Measurements from ENCODE around the gene CYP19A1. TPM values are rescaled to one million over a fixed set of nuclear protein-coding genes. Genes with fewer than 3 reads are reported as not detected.

The CYP19A1 gene
- total and polyA plus RNA-seq, 9 of the 15 experiments (the other 6 are each of a cell fraction or from before 2014, with no cell fraction given), result 0.16 to 0.63 (median 0.47) TPM; not detected in 3

DNA sequence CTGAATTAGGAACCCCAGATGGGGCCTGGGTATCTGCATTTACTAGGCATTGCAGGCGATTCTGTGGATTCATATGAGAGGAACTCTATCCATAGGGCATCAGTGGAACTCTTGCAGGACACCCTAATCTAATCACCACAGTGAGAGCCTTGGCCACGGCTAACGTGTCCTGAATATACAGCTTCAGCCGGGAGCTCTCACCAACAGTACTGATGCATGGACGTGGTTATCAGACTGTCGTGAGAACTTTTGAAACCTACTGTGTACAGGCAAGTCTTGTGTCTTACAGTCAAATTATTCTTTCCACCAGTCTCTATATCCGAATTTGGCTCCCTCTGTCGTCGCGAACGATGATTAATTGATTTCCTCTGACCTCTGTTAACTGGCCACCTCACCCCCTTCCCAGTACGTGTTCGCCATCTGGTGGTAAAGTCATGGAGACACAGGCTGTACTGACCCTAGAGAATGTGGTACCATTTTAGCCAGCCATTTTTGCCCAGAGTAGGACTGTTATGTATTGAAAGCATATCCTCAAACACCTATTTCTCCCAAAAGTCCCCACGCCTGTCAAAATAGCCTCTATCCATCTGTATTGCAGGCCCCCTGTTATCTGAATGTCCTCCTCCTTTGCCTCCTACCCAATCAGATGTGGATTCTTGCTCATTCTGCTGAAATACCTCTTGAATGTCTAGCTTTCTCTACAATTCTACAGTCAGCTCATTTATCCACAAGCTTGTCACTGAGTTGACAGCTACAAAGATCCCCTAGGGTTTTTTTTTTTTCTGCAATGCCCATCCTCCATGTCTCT is 42.8 kb upstream of the CYP19A1 start (continued):
- TF ChIP-seq CBX8 (IDR thresholded peaks at IDR 0.05; ENCODE audit: borderline replicate concordance, extremely low read depth, low read depth, low read length, poor library complexity, severe bottlenecking) (no peak), CCAR2 (IDR thresholded peaks at IDR 0.05; ENCODE audit: low read depth, low read length) (no peak), ZKSCAN1 (IDR thresholded peaks at IDR 0.05; ENCODE audit: low read depth, low read length) (0 out of 2 replicates have a peak, but pooled peaks have one; percentile 43), NR2C2 (CRISPR knock-in tag; IDR thresholded peaks at IDR 0.05) (no peak), NR2C2 (tag; IDR thresholded peaks at IDR 0.05) (peak; percentile 77), ZNF668 (CRISPR knock-in tag; IDR thresholded peaks at IDR 0.05) (no peak)
- TF ChIP-seq, protein P1, sequence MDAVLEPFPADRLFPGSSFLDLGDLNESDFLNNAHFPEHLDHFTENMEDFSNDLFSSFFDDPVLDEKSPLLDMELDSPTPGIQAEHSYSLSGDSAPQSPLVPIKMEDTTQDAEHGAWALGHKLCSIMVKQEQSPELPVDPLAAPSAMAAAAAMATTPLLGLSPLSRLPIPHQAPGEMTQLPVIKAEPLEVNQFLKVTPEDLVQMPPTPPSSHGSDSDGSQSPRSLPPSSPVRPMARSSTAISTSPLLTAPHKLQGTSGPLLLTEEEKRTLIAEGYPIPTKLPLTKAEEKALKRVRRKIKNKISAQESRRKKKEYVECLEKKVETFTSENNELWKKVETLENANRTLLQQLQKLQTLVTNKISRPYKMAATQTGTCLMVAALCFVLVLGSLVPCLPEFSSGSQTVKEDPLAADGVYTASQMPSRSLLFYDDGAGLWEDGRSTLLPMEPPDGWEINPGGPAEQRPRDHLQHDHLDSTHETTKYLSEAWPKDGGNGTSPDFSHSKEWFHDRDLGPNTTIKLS (IDR thresholded peaks at IDR 0.05; ENCODE audit: borderline replicate concordance, low read depth), result no peak
- TF ChIP-seq, protein P2, sequence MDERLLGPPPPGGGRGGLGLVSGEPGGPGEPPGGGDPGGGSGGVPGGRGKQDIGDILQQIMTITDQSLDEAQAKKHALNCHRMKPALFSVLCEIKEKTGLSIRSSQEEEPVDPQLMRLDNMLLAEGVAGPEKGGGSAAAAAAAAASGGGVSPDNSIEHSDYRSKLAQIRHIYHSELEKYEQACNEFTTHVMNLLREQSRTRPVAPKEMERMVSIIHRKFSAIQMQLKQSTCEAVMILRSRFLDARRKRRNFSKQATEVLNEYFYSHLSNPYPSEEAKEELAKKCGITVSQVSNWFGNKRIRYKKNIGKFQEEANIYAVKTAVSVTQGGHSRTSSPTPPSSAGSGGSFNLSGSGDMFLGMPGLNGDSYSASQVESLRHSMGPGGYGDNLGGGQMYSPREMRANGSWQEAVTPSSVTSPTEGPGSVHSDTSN (CRISPR knock-in tag; IDR thresholded peaks at IDR 0.05; ENCODE audit: low read depth), result peak; percentile 72
- TF ChIP-seq, protein P2 (tag; conservative IDR thresholded peaks at IDR 0.05; ENCODE audit: low read depth), result peak; percentile 99
- TF ChIP-seq, protein P3, sequence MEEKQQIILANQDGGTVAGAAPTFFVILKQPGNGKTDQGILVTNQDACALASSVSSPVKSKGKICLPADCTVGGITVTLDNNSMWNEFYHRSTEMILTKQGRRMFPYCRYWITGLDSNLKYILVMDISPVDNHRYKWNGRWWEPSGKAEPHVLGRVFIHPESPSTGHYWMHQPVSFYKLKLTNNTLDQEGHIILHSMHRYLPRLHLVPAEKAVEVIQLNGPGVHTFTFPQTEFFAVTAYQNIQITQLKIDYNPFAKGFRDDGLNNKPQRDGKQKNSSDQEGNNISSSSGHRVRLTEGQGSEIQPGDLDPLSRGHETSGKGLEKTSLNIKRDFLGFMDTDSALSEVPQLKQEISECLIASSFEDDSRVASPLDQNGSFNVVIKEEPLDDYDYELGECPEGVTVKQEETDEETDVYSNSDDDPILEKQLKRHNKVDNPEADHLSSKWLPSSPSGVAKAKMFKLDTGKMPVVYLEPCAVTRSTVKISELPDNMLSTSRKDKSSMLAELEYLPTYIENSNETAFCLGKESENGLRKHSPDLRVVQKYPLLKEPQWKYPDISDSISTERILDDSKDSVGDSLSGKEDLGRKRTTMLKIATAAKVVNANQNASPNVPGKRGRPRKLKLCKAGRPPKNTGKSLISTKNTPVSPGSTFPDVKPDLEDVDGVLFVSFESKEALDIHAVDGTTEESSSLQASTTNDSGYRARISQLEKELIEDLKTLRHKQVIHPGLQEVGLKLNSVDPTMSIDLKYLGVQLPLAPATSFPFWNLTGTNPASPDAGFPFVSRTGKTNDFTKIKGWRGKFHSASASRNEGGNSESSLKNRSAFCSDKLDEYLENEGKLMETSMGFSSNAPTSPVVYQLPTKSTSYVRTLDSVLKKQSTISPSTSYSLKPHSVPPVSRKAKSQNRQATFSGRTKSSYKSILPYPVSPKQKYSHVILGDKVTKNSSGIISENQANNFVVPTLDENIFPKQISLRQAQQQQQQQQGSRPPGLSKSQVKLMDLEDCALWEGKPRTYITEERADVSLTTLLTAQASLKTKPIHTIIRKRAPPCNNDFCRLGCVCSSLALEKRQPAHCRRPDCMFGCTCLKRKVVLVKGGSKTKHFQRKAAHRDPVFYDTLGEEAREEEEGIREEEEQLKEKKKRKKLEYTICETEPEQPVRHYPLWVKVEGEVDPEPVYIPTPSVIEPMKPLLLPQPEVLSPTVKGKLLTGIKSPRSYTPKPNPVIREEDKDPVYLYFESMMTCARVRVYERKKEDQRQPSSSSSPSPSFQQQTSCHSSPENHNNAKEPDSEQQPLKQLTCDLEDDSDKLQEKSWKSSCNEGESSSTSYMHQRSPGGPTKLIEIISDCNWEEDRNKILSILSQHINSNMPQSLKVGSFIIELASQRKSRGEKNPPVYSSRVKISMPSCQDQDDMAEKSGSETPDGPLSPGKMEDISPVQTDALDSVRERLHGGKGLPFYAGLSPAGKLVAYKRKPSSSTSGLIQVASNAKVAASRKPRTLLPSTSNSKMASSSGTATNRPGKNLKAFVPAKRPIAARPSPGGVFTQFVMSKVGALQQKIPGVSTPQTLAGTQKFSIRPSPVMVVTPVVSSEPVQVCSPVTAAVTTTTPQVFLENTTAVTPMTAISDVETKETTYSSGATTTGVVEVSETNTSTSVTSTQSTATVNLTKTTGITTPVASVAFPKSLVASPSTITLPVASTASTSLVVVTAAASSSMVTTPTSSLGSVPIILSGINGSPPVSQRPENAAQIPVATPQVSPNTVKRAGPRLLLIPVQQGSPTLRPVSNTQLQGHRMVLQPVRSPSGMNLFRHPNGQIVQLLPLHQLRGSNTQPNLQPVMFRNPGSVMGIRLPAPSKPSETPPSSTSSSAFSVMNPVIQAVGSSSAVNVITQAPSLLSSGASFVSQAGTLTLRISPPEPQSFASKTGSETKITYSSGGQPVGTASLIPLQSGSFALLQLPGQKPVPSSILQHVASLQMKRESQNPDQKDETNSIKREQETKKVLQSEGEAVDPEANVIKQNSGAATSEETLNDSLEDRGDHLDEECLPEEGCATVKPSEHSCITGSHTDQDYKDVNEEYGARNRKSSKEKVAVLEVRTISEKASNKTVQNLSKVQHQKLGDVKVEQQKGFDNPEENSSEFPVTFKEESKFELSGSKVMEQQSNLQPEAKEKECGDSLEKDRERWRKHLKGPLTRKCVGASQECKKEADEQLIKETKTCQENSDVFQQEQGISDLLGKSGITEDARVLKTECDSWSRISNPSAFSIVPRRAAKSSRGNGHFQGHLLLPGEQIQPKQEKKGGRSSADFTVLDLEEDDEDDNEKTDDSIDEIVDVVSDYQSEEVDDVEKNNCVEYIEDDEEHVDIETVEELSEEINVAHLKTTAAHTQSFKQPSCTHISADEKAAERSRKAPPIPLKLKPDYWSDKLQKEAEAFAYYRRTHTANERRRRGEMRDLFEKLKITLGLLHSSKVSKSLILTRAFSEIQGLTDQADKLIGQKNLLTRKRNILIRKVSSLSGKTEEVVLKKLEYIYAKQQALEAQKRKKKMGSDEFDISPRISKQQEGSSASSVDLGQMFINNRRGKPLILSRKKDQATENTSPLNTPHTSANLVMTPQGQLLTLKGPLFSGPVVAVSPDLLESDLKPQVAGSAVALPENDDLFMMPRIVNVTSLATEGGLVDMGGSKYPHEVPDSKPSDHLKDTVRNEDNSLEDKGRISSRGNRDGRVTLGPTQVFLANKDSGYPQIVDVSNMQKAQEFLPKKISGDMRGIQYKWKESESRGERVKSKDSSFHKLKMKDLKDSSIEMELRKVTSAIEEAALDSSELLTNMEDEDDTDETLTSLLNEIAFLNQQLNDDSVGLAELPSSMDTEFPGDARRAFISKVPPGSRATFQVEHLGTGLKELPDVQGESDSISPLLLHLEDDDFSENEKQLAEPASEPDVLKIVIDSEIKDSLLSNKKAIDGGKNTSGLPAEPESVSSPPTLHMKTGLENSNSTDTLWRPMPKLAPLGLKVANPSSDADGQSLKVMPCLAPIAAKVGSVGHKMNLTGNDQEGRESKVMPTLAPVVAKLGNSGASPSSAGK (IDR thresholded peaks at IDR 0.05), result no peak

Data from K562 (cell line).